HEK293T (cell line): Measurements from ENCODE around the gene ZNF217.

Source experiments
- ARNT ChIP-seq: fragments of 450-650 bp; IDR thresholded peaks from 2 replicates; pipeline ENCODE4 v1.6.1; 2017; ENCODE audit warnings: mild to moderate bottlenecking
- BHLHE40 ChIP-seq: fragments of 450-650 bp; IDR thresholded peaks from 2 replicates; pipeline ENCODE4 v1.6.1; 2016; ENCODE audit warnings: mild to moderate bottlenecking, moderate library complexity, borderline replicate concordance
- CTBP1 ChIP-seq: fragments of 450-650 bp; IDR thresholded peaks from 2 replicates; pipeline ENCODE4 v1.6.1; 2016; ENCODE audit warnings: borderline replicate concordance
- ELF4 ChIP-seq: fragments of 450-650 bp; IDR thresholded peaks from 2 replicates; pipeline ENCODE4 v1.6.1; 2017; ENCODE audit warnings: antibody characterized with exemption
- FOXA1 ChIP-seq: fragments of 450-650 bp; IDR thresholded peaks from 2 replicates; pipeline ENCODE4 v1.6.1; 2016; ENCODE audit warnings: mild to moderate bottlenecking
- FOXK2 ChIP-seq: fragments of 450-650 bp; IDR thresholded peaks from 2 replicates; pipeline ENCODE4 v1.6.1; 2016; ENCODE audit warnings: mild to moderate bottlenecking
- FOXM1 ChIP-seq: fragments of 450-650 bp; IDR thresholded peaks from 2 replicates; pipeline ENCODE4 v1.6.1; 2017; ENCODE audit warnings: mild to moderate bottlenecking, borderline replicate concordance
- HDGF ChIP-seq: fragments of 450-650 bp; IDR thresholded peaks from 2 replicates; pipeline ENCODE4 v1.6.1; 2017; ENCODE audit warnings: antibody characterized with exemption, borderline replicate concordance
- L3MBTL2 ChIP-seq: fragments of 450-650 bp; conservative IDR thresholded peaks from 2 replicates; pipeline ENCODE4 v1.6.1; 2016; ENCODE audit warnings: mild to moderate bottlenecking
- LEF1 ChIP-seq: fragments of 450-650 bp; IDR thresholded peaks from 2 replicates; pipeline ENCODE4 v1.6.1; 2017; ENCODE audit warnings: mild to moderate bottlenecking, borderline replicate concordance
- NFRKB ChIP-seq: fragments of 450-650 bp; IDR thresholded peaks from 2 replicates; pipeline ENCODE4 v1.6.1; 2016; ENCODE audit warnings: mild to moderate bottlenecking, moderate library complexity
- SP1 ChIP-seq: fragments of 450-650 bp; IDR thresholded peaks from 2 replicates; pipeline ENCODE4 v1.6.1; 2017
- SUZ12 ChIP-seq: fragments of 450-650 bp; IDR thresholded peaks from 2 replicates; pipeline ENCODE4 v1.6.1; 2016; ENCODE audit warnings: mild to moderate bottlenecking

DNA sequence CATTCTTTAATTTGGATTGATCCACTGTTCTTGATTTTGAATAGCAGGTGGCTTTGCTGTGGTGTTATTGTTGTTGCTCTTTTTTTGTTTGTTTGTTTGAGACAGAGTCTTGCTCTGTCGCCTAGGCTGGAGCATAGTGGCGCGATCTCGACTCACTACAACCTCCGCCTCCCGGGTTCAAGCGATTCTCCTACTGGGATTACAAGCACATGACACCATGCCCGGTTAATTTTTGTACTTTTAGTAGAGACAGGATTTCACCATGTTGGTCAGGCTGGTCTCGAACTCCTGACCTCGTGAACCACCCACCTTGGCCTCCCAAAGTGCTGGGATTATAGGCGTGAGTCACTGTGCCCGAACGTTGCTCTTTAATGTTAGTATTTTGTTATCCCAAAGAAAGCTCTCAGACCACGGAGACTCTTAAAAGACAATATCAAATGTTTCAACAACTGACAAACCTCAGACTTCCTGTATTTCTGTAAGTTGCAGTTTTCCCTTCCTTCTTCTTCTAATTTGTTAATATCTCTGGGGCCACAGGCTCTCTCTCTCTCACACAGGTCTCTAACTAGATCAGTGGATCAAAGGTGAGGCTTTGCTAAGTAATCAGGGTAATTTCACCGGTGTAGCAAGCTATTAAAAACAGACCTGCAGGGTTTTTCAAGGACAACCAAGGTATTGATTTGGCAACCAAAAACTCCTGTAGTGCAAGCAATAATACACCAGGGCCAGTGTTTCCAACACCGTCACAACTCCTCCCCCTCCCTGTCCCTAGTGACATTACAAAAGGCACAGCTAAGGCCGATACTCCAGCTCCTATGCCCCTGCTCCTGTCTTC lies 48.8 kb upstream of the ZNF217 start:
- TF ChIP-seq SP1 (no peak), BHLHE40 (no peak), SUZ12 (no peak), L3MBTL2 (no peak), FOXA1 (no peak), FOXM1 (no peak), FOXK2 (no peak), ARNT (no peak), CTBP1 (no peak), NFRKB (no peak), ELF4 (no peak), HDGF (no peak), LEF1 (no peak)
